ENCODE results near the gene PTH2. TPM values are rescaled to one million over a fixed set of nuclear protein-coding genes. Genes with fewer than 3 reads are reported as not detected.

Gene PTH2
- total and polyA plus RNA-seq, 2 of the 8 experiments (the other 6 are each of a cell fraction or from before 2014, with no cell fraction given), result not detected

GRCh38 chr19:49419173-49419572 lies 4.1 kb downstream of the PTH2 start:
- no peak overlapping the region for H3K4ac ChIP-seq (replicated peaks; ENCODE audit: insufficient read length, low read depth, low read length)
- FAIRE-seq, result no peak
- no peak for TF ChIP-seq SP1 (IDR thresholded peaks at IDR 0.05; ENCODE audit: low read depth, low read length)
- no peak for TF ChIP-seq BCL11A (IDR thresholded peaks at IDR 0.05; ENCODE audit: low read depth in 2 of 2, low read length in 2 of 2)
- no peak for TF ChIP-seq ATF3 (IDR thresholded peaks at IDR 0.05; ENCODE audit: insufficient read depth, low read depth, low read length)
- TF ChIP-seq NRF1 (IDR thresholded peaks at IDR 0.05; ENCODE audit: low read depth, low read length), result no peak
- TF ChIP-seq SP2 (IDR thresholded peaks at IDR 0.05; ENCODE audit: low read length), result no peak
- TF ChIP-seq GABPA (IDR thresholded peaks at IDR 0.05; ENCODE audit: borderline replicate concordance, insufficient read depth, low read length), result no peak
- TF ChIP-seq RAD21 (IDR thresholded peaks at IDR 0.05 in 1 of 2, conservative IDR thresholded peaks at IDR 0.05 in 1 of 2; ENCODE audit: low read depth in 2 of 2, low read length in 2 of 2), result no peak
- TF ChIP-seq JUND (IDR thresholded peaks at IDR 0.05; ENCODE audit: low read length), result no peak
- TF ChIP-seq SRF (IDR thresholded peaks at IDR 0.05; ENCODE audit: low read depth, low read length), result no peak
- no peak for TF ChIP-seq PHF8 (conservative IDR thresholded peaks at IDR 0.05; ENCODE audit: low read depth, low read length)
- no peak for TF ChIP-seq HDAC6 (IDR thresholded peaks at IDR 0.05; ENCODE audit: low read depth, low read length)
- TF ChIP-seq ZNF274 (IDR thresholded peaks at IDR 0.05; ENCODE audit: borderline replicate concordance, extremely low read depth, low read length), result no peak
- no peak for TF ChIP-seq GTF2F1 (IDR thresholded peaks at IDR 0.05; ENCODE audit: borderline replicate concordance, low read depth, low read length)

More at GRCh38 chr19:49419173-49419572, 4.1 kb downstream of the PTH2 start:
- Histone ChIP-seq H3K23me2 (ENCODE audit: low read depth, low read length) (peaks cover 5% of the 10 kb centered on the region; the same call in 1 of the 2 replicates), H3K4me1 (replicated peaks in 1 of 4; ENCODE audit: control insufficient read depth in 3 of 4, insufficient read depth in 4 of 4, low read length in 3 of 4) (peaks cover 4 to 29% (median 20%) of the 10 kb centered on the region in 4 experiments; a peak in 6 of 7 replicates), H3K9ac (replicated peaks in 1 of 4; ENCODE audit: extremely low read depth in 1 of 4, low read depth in 3 of 4, low read length in 3 of 4) (no peak overlapping the region; a peak in 1 of 7 replicates), H2BK120ac (replicated peaks; ENCODE audit: low read depth, low read length) (no peak overlapping the region), H2BK5ac (ENCODE audit: low read depth, low read length) (no peak overlapping the region), H3K27me3 (replicated peaks in 1 of 4; ENCODE audit: control insufficient read depth in 3 of 4, extremely low read depth in 1 of 4, insufficient read depth in 3 of 4, low read length in 3 of 4) (peaks cover 22 to 31% (median 30%) of the 10 kb centered on the region in 4 experiments), H2AK5ac (ENCODE audit: low read depth, low read length) (no peak overlapping the region), H2BK12ac (ENCODE audit: low read depth, low read length) (no peak overlapping the region), H3K79me2 (ENCODE audit: control insufficient read depth in 1 of 2, insufficient read depth in 2 of 2, low read length in 2 of 2) (no peaks in the 10 kb centered on the region), H3K23ac (ENCODE audit: insufficient read length) (no peak overlapping the region), H3K4me3 (ENCODE audit: extremely low read depth in 1 of 4, insufficient read depth in 2 of 4, low read depth in 3 of 4, low read length in 4 of 4) (no peak overlapping the region), H2AFZ (ENCODE audit: low read length) (no peak overlapping the region), H3K36me3 (ENCODE audit: control insufficient read depth in 2 of 4, insufficient read depth in 4 of 4, low read length in 3 of 4) (no peaks in the 10 kb centered on the region), H4K20me1 (replicated peaks in 1 of 2; ENCODE audit: control insufficient read depth in 1 of 2, insufficient read depth in 2 of 2, low read length in 2 of 2) (no peaks in the 10 kb centered on the region), H3K9me3 (ENCODE audit: insufficient read depth in 2 of 2, low read depth in 1 of 2, low read length in 1 of 2) (no peaks in the 10 kb centered on the region), H3K4me2 (ENCODE audit: insufficient read depth in 1 of 2, low read depth in 2 of 2, low read length in 2 of 2) (no peak overlapping the region), H2BK15ac (ENCODE audit: low read length) (no peak overlapping the region), H4K91ac (replicated peaks; ENCODE audit: insufficient read length, low read length) (no peak overlapping the region), H4K5ac (ENCODE audit: insufficient read length, low read depth, low read length) (no peak overlapping the region), H3K79me1 (ENCODE audit: low read depth, low read length) (no peaks in the 10 kb centered on the region), H2BK20ac (ENCODE audit: low read length) (no peak overlapping the region), H3K18ac (ENCODE audit: extremely low read depth, low read length) (no peak overlapping the region), H3K14ac (ENCODE audit: insufficient read length) (no peak overlapping the region), H3K56ac (replicated peaks; ENCODE audit: insufficient read length, low read depth, low read length) (no peak overlapping the region), H4K8ac (ENCODE audit: extremely low read depth, insufficient read depth, low read length) (no peak overlapping the region), H3K27ac (ENCODE audit: low read depth, low read length) (no peak overlapping the region)
- CTCF ChIA-PET (ENCODE audit: partially characterized antibody), result interaction anchor here (1.0 to 14.7 kb wide), 12 partner anchors 10 to 313 kb away, joined by 3 to 291 read pairs (median 4); no protein-coding TSS in a partner anchor
- DNase-seq (ENCODE audit: low read depth in 1 of 2, low spot score in 2 of 2), result no peak
- POLR2A ChIA-PET (ENCODE audit: partially characterized antibody), result interaction anchor here (1.0 to 5.0 kb wide), 3 partner anchors 9 to 76 kb away, joined by 3 to 38 read pairs (median 3); no protein-coding TSS in a partner anchor
- whole genome bisulfite sequencing, 2 experiments (ENCODE audit: extremely low coverage in 1 of 2, insufficient coverage in 1 of 2, insufficient read length in 1 of 2, insufficient replicate concordance in 2 of 2, low coverage in 1 of 2, low lambda C conversion rate in 2 of 2, missing lambda C conversion rate in 1 of 2), result 88% methylated on average over 1 of the region's 2 CpGs; no CpG with 5 or more reads in 1 of the 2 experiments
